Purkinje cell (primary cell): ENCODE measurements around the gene TTL. TPM values are rescaled to one million over a fixed set of nuclear protein-coding genes. Genes with fewer than 3 reads are reported as not detected.

Experiments used
- polyA plus RNA-seq: library from polyadenylated mRNA; unstranded; fragments of >200 nt; fragmentation: Nextera tagmentation; gene quantifications from 2 replicates; pipeline ENCODE4 v1.2.1, GENCODE V29; 2014

TTL gene
- 17.8 and 22.3 TPM in 2 replicates for polyA plus RNA-seq

DNA sequence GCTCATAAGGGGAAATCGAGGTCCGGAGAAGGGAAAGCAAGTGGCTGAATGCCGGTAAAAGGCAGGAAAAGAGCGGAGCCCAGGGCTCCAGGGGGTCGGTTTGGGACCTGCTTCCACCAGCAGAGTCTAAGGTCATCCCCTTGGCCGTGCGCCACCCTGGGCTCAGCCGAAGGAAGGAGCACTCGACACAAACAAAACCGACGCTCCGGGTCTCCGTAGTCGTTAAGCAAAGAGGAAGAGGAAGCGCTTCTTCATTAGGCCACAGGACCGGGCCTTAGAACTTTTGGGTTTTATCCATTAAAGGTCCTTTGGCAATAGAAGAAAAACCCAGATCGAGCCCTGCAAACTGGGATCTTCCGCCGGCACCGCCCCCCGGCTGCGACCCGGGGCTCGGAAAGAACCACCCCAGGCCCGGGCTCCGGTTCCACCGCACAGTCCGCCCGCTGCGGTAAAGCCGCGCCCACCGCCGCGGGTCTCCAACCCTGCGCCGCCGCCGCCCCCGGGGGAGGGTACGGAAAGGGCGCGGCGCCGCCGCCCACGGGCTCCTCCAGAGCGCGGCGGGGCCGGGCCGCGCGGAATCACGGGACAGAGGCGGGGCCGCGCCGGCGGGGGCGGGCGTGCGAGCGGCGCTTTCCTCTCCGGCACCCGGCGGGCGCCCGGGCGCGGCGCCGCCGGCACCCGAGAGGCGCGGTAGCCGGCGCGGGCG is at the start of gene TTL:
TTL (plus strand) TSS at position 629 of the 706 bp plus-strand sequence. CDS start 189 bp downstream, outside the sequence.

DNA sequence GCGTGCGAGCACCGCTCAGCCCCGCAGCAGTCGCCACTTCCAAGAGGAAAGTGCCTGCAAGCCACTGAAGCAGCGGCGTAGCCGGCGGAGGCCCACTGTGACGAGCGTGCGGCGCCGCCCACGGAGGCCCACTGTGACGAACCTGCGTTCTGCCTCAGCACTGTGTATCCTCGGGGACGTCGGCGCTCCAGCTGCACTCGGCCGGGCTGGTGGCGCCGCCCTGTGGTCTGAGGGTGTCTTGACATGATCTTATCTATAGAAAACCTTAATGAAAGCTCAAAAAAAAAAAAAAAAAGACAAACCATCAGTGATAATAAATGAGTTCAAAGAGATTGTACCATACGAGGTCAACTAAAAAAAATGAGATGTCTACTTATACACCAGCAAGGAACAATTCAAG is 48.5 kb upstream of the TTL start, which contains the start of gene RGPD8:
RGPD8 (minus strand) TSS at position 166 of the 400 bp plus-strand sequence. CDS start 192 bp downstream, outside the sequence.

DNA sequence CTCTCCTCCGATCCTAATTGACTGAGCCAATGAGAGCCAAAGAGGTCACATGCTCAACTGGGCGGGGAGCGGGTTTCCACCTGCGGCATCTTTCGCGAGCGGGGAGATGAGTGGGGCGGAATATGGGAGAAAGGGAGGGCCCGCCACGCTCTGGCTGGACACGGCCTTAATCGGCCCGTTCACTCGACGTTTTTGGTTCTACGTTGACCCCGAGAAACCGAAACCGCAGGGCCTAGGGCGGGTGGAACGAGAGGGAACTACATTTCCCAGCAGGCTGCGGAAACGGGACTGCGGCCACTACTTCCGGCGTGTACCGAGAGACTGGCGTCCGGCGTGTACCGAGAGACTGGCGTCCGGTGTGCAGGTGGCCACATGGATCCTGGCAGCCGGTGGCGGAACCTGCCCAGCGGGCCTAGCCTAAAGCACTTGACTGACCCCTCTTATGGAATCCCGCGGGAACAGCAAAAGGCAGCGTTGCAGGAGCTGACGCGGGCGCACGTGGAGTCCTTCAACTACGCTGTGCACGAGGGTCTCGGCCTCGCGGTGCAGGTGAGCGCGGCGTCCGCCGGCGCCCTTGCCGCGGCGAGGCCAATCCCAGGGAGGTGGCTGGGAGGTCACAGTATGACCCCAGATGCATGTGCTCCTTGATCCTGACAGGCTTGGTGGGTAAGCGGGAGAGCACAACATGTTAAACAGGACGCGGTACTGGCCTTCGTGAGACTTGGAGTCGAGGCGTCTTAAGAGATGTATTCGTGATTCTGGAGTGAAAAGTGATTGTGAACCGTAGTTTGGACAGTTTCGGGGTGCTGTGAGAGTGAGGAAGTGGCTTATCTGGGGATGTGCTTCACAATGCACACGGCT is 60.4 kb downstream of the TTL start, which contains the start of gene POLR1B:
POLR1B (plus strand) TSS at position 343 of the 861 bp plus-strand sequence; CDS start at position 373, 30 bp downstream.

DNA sequence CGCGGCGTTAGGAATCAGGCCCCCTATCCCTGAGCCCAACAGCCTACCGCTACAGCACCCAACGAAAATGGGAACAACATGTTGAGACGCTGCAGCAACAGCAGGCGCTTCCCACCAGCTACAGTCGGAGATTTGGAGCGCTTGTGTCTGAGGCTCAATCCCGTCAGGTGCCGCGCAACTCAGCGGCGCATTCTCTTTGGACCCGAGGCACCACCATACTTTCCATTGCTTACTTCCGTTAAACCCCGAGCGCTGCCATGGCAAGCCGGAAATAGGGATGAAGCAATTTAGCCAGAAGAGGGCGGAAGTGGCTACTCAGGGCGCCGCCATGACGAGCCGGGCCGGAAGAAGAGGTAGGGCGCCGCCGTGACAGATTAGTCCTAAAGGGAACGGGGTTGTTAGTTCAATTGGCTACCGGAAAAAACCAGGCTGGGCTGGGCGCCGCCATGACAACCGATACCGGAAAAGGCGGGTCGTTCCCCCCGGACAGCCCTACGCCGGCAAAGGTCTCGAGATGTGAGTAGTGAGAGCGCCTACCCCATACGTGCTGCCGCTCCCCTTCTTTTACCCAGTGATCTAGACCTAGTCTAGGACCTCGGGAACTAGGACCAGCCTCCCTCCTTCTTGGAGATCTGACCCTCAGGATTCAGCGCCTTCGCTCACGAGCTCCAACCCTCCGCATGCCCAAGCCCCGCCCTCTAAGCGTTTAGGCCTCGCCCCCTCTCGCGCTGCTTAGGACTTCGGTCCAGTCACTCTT is 102.4 kb downstream of the TTL start, which contains the start of gene CHCHD5:
CHCHD5 (plus strand) TSS at position 476 of the 757 bp plus-strand sequence; CDS start at position 515, 39 bp downstream.

Other genes starting within 250 kb of the TTL start
- gene ZC3H8, start 227.1 kb upstream of the TTL start, polyA plus RNA-seq, result 50.0 and 67.9 TPM in 2 replicates
- 12.7 and 13.3 TPM in 2 replicates for gene ZC3H6, start 206.6 kb upstream of the TTL start, polyA plus RNA-seq
- gene RGPD8, start 48.5 kb upstream of the TTL start, polyA plus RNA-seq, result 0.31 and 3.1 TPM in 2 replicates
- 4.4 and 12.1 TPM in 2 replicates for gene POLR1B, start 60.3 kb downstream of the TTL start, polyA plus RNA-seq
- gene CHCHD5, start 102.5 kb downstream of the TTL start, polyA plus RNA-seq, result 72.5 and 84.2 TPM in 2 replicates
- 732 and 829 TPM in 2 replicates for gene SLC20A1, start 163.8 kb downstream of the TTL start, polyA plus RNA-seq
- gene NT5DC4, start 238.9 kb downstream of the TTL start, polyA plus RNA-seq, result 0.18 TPM in 1 of 2 replicates, not detected in the other